ENCODE measurements around the gene WDR20.

GRCh38 chr14:102097441-102098135 lies 42.1 kb upstream of the WDR20 start:
- TF ChIP-seq MAX (IDR thresholded peaks at IDR 0.05) = no peak
- TF ChIP-seq REST (IDR thresholded peaks at IDR 0.05; ENCODE audit: low read depth) = no peak
- no peak for TF ChIP-seq CREB1 (IDR thresholded peaks at IDR 0.05; ENCODE audit: low read depth)
- TF ChIP-seq RAD21 (IDR thresholded peaks at IDR 0.05; ENCODE audit: low read depth) = no peak
- TF ChIP-seq TAF1 (IDR thresholded peaks at IDR 0.05; ENCODE audit: low read depth) = no peak
- TF ChIP-seq EGR1 (IDR thresholded peaks at IDR 0.05) = no peak
- no peak for TF ChIP-seq CEBPB (IDR thresholded peaks at IDR 0.05)
- no peak for TF ChIP-seq YY1 (IDR thresholded peaks at IDR 0.05; ENCODE audit: low read depth)
- TF ChIP-seq EP300 (IDR thresholded peaks at IDR 0.05; ENCODE audit: borderline replicate concordance) = no peak
- TF ChIP-seq TEAD4 (IDR thresholded peaks at IDR 0.05) = no peak
- no peak for TF ChIP-seq NFIC (IDR thresholded peaks at IDR 0.05)

Measured in Ishikawa (cell line).